GM18873 (cell line): ENCODE data around the gene USP5.
"Not testable (repeated sequence)": the region's sequence is repeated elsewhere in the genome, so short reads cannot be mapped to it uniquely, and the experiment has no call there.

Source experiments
- ATAC-seq: cut with Tn5 transposase; IDR thresholded peaks from one replicate; pipeline ENCODE4 v1.9.1; 2021; ENCODE audit warnings: mild to moderate bottlenecking, moderate library complexity, moderate number of reproducible peaks; ENCODE audit not compliant: unreplicated experiment, low FRiP score

The USP5 gene

DNA sequence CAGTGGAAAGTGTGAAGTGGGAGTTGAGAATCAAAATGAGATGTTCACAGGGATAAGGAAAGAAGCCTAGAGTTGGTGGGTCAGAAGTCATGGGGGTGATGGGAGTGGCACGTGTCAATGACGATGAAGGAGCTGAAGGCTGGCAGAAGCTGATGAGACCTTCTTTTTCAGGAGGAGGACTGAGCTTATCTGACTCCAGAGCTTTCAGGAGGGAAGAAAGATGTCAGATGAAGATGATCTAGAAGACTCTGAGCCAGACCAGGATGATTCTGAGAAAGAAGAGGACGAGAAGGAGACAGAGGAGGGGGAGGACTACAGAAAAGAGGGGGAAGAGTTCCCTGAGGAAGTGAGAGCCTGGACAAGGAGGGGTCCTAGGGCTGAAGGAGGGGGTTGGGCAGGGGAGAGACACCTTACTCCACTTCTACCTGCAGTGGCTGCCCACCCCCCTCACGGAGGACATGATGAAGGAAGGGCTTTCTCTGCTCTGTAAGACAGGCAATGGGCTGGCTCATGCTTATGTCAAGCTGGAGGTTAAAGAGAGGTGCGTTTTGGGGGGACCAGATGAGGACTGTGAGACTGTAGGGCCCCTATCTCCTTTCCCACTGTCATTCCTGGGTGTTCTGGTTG is 53.6 kb downstream of the USP5 start:
- no peak for ATAC-seq

DNA sequence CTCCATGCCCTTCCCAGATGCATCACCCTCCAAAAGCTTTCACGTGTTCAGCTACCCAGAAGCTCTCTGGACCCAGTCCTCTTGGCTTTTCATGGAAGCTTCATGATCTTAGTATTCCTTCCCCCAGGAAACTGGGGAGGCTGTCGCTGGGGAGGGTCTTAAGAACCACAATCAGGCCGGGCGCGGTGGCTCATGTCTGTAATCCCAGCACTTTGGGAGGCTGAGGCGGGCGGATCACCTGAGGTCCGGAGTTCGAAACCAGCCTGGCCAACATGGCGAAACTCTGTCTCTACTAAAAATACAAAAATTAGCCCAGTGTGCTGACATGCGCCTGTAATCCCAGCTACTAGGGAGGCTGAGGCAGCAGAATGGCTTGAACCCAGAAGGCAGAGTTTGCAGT is 56.2 kb downstream of the USP5 start:
- not testable (repeated sequence) for ATAC-seq

DNA sequence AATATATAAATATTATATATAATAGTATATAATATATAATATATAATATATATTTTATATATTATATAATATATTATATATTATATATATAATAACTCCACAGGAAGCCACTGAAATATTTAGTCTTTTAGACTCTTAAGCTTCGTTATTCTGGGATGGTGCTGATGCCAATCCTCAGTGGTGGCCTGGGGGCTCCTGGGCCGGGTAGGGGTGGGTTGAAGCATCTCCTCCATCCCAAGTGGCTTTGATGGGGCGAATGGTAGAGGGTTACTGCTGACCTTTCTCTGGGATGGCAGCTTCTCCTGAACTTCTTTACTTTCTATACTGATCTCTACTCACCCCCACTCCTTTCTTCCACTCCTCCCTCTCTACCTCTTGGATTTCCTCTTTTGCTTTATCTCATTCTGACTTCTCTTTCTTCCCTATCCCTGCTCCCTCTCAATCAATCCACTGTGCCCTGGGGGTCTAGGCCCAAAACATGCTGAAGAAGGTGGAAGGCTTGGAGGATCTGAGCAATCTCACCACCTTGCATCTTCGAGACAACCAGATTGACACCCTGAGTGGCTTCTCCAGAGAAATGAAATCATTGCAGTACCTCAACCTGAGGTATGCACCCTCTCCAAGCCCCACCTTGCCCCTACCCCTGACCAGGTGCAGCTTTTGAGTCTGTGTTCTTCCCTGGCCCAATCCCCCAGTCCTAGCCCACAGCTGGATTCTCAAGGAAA is 57.6 kb downstream of the USP5 start:
- ATAC-seq = no peak

DNA sequence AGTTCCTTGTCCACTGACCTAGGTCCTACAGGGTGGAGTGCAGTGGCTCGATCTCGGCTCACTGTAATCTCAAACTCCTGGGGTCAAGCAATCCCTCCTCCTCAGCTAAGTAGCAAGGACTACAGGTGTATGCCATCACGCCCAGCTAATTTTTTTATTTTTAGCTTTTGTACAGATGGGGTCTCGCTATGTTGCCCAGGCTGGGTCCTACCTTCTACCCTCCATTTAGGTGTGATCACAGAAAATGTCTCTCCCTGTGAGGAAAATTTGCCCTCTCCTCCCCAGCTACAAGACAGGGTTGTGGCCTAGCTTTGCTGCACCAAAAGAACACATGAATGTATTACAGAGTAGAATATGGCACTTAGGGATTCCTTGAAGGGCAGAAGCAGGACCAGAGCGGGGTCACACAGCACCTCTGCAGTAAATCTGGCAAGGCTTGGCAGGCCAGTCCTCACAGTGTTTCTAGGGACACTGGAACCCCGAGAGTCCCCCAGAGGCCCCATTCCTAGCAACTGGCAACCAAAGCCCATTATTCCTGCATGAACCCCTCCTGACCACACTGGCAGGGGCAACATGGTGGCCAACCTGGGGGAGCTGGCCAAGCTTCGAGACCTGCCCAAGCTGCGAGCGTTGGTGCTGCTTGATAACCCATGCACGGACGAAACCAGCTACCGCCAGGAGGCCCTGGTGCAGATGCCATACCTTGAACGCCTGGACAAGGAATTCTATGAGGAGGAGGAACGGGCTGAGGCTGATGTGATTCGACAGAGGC is 60.4 kb downstream of the USP5 start:
- ATAC-seq = no peak

DNA sequence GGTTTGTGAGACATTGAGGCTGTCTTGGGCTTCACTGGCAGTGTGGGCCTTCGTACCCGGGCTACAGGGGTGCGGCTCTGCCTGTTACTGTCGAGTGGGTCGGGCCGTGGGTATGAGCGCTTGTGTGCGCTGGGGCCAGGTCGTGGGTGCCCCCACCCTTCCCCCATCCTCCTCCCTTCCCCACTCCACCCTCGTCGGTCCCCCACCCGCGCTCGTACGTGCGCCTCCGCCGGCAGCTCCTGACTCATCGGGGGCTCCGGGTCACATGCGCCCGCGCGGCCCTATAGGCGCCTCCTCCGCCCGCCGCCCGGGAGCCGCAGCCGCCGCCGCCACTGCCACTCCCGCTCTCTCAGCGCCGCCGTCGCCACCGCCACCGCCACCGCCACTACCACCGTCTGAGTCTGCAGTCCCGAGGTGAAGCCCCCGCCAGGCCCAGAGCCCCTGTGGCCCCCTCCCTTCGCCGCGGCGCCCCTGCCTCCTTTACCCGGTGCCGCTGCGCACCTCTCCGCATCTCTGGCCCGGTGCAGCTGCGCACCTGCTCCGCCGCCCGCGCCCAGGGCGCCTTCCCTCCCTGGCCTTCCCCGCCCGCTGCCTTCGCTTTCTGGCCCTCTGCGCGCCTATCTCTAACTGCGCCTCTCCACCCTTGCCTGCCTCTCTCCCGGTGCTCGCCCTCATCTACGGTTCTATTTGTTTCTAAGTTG is 62.4 kb downstream of the USP5 start, which contains the start of gene ENO2:
ENO2 (plus strand) TSS at position 335 of the 701 bp plus-strand sequence. CDS start 1,253 bp downstream, outside the sequence.
- no peak for ATAC-seq

DNA sequence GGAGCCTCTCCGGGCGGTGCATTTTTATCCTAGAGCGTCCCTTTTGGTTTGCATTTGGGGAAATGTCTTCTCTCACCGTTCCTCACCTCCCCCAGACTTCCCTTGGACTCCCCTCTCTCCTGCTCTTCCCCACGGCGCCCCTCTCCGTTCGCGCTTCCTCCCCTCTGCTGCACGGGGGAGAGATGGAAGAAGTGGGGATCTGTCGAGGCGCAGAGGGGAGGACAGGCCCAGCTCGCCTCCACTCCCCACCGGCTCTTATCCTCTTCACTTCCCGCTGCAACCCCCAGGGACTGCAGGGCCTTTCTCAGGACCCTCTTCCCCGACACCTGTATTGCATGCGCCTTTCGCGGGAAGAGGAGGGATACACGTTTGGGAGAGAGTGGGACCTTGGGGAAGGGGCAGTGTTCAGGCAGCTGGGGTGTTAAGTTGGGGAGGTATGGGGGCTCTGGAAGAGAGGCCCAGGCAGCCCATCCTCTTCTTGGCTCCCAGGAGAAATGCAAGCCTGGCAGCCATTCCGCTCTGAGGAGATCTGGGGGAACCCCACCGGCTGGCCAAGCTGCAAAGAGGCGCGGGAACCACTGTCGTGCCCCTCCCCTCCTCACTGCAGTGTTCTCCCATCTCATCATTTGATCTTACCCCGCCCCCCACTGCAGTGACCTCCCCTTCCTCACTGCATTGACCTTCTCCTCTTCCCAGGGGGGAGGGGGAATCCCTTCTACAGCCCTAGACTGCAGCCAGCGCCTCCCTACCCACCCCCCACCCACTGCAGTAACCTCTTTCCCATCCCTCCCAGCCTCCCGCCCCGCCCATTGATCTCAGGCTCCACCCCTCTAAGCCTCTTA is 63.2 kb downstream of the USP5 start:
- no peak for ATAC-seq

DNA sequence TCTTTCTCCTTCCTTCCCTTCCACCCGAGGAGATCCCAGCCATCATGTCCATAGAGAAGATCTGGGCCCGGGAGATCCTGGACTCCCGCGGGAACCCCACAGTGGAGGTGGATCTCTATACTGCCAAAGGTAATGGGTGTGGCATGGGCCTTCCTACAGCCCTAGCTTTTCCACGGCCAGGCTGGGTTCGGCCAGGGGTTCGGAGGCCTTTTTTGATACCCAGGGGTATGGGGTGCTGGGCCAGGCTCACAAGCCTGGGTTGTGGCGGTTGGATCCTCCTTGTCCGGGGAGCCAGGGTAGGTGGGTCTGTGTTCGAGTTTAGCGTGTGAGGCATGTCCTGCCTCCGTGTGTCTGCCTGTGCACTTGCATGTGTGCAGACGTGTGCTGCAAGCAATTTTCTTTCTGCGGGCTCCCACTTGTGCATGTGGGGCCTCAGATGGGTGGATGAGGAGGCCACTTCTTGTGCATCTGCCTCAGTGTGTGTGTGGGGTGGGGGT is 63.9 kb downstream of the USP5 start:
- ATAC-seq = no peak
